ENCODE data around the gene NPC2. TPM values are rescaled to one million over a fixed set of nuclear protein-coding genes. Genes with fewer than 3 reads are reported as not detected.
A peak's percentile ranks its signal among the peaks of the same experiment; 100 is the strongest.

Gene NPC2
- total RNA-seq, 1 donor from 2014 or later, result 258 TPM

DNA sequence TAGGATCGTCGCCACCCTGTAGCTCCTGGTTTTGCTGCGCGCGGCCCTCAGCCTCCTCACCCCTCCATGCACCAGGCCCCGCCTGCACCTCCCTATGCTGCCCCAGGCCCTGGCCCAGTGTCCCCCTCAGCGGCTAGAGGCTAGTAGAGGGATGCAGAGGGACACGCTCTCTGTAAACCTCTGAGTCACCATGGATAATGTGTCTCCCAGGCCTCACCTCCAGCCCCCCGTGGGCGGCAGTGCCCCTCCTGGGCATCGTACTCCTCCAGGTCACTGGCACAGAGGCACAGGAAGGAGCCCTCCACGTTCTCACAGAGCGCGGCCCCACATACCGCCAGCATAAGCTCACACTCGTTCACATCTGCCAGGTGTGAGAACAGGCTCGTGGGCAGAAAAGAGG lies 12.7 kb upstream of the NPC2 start:
- intact Hi-C loops (cut with DNase I), result no loop called here
- no peak for ATAC-seq
- DNase-seq (ENCODE audit: low spot score), result no peak

DNA sequence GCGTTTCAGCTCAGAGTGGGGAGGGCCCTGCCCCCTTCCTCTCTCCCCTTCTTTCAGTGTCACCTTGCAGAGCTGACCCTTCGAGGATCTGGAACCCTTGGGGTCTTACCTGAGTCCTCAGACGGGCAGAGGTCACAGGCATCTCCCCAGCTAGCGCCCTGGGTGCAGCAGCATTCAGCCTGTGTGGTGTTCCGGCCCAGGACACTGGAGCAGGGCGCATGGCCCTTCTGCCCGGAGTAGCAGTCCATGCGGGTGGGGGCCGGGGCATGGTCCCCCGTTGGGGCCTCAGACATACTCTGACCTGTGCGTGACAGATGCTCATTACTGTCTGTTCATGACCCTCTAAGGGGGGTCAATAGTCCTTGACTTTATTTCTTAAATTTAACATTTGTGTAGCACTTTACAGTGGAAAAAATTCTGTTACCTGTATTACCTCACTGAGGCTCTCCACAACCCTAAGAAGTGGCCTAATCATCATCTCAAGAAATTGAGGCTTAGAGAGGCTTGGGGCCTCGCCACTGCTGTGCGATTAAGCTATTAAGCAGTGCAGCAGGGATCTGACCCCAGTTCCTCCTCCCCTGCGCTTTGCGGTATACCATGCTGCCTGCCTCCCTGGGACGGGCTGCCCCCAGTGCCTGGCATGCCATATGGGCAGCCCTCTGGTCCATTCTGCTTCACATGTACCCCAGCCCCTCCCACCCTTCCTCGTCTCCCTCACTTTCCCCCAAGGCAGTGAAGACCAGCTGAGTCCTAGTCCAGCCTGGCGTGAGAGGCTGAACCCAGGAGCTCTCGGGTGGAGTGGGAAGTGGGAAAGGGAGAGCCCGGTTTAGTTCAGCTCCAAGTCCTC lies 12.0 kb upstream of the NPC2 start:
- DNase-seq (ENCODE audit: low spot score) (no peak), ATAC-seq (no peak)
- intact Hi-C loops (cut with DNase I), result loop anchor here (5.0 kb wide), 1 partner anchor 107 kb away; the partner anchor contains the start of gene LTBP2

DNA sequence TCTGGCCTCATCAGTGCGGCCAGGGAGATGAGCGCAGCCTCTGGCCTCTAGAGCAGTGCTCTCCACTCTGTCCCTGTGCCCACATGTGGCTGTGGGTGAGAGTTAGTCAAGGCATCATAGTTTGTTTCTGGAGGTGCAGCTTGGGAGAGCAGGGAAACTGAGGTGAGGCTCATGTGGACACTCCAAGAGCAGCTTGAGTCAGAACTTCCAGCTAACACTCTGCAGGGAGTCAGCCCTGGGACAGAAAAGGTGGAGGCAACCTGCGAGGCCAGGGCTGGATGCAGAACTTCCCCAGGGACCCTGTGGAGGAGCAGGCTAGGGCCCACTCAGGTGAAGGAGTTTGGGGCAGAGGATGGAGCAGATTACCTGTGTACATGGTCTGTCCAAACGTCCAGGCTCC lies 11.3 kb upstream of the NPC2 start:
- ATAC-seq (no peak), DNase-seq (ENCODE audit: low spot score) (no peak)
- intact Hi-C loops (cut with DNase I), result loop anchor here (5.0 kb wide), 1 partner anchor 108 kb away; the partner anchor contains the start of gene LTBP2

DNA sequence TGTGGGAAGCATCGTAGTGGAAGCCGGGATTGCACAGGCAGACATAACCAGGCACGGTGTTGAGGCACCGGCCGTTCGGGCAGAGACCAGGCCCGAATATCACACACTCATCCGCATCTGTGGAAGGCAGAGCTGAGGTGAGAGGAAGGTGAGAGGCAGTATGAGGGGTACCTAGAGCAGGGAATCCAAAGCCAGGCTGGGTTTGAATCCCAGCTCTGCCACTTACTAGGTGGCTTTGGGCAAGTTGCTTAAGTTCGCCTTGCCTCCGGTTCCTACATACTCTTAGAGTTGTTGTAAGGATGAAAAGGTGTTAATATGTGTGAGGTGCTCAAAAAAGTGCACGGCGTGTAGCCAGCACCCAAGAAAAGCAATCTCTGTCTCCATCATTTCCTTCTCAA lies 10.8 kb upstream of the NPC2 start:
- no peak for DNase-seq (ENCODE audit: low spot score)
- intact Hi-C loops (cut with DNase I), result loop anchor here (5.0 kb wide), 1 partner anchor 108 kb away; the partner anchor contains the start of gene LTBP2
- ATAC-seq, result no peak

- ATAC-seq (no peak), DNase-seq (ENCODE audit: low spot score) (no peak)
- intact Hi-C loops (cut with DNase I), result loop anchor here (5.0 kb wide), 1 partner anchor 109 kb away; the partner anchor contains the start of gene LTBP2
Observed at GRCh38 chr14:74503291-74503937, 10.3 kb upstream of the NPC2 start.

DNA sequence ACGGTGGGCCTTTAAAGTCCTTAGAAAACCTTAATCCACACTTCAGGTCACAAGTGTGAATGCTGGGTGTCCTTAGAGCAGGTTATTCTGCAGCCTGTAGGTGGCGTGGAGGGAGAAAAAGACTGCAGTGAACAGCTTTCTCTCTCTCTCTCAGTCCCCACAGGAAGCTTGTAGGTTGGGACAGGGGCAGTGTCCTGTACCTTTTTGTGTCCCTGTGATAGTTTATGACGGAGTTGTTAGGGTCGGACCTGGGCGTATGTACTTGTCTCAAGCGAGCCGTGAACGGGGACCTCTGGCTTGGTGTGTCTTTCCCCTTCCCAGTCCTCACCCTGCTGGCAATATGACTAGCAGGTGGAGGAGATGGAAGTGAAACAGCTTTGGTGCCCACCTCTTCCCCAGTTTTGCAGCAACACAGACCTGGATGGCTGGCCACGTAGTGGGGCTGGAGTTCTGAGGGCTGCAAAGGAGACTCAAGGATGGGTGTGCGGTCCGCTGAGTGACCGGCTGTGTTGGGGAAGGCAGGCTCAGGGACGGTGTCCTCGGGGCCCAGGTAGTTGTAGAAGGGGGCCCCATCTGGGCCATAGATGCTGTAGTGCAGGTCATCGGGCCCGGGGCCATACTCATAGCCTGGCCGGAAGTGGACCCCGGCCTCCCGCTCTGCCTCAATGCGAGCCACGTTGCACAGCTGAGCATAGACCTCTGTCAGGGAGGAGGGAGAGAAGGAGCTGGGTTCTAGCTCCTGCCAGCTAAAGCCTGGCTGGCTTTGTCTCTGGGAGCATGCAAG lies 9.3 kb upstream of the NPC2 start:
- peak; percentile 56 for ATAC-seq
- no peak for DNase-seq (ENCODE audit: low spot score)
- intact Hi-C loops (cut with DNase I), result loop anchor here (5.0 kb wide), 1 partner anchor 110 kb away; the partner anchor contains the start of gene LTBP2

GRCh38 chr14:74501691-74502090 lies 8.6 kb upstream of the NPC2 start:
- DNase-seq (ENCODE audit: low spot score) (no peak), ATAC-seq (no peak)
- intact Hi-C loops (cut with DNase I), result loop anchor here (5.0 kb wide), 1 partner anchor 111 kb away; the partner anchor contains the start of gene LTBP2

GRCh38 chr14:74501135-74501614 lies 8.1 kb upstream of the NPC2 start:
- ATAC-seq, result peak; percentile 81
- DNase-seq (ENCODE audit: low spot score), result peak; percentile 89
- intact Hi-C loops (cut with DNase I), result loop anchor here (5.0 kb wide), 1 partner anchor 111 kb away; the partner anchor contains the start of gene LTBP2

GRCh38 chr14:74500417-74501134 lies 7.5 kb upstream of the NPC2 start:
- DNase-seq (ENCODE audit: low spot score) (no peak), ATAC-seq (no peak)
- intact Hi-C loops (cut with DNase I), result loop anchor here (5.0 kb wide), 1 partner anchor 112 kb away; the partner anchor contains the start of gene LTBP2

- ATAC-seq (no peak), DNase-seq (ENCODE audit: low spot score) (no peak)
- intact Hi-C loops (cut with DNase I), result no loop called here
Observed at GRCh38 chr14:74495356-74495755, 2.3 kb upstream of the NPC2 start.

DNA sequence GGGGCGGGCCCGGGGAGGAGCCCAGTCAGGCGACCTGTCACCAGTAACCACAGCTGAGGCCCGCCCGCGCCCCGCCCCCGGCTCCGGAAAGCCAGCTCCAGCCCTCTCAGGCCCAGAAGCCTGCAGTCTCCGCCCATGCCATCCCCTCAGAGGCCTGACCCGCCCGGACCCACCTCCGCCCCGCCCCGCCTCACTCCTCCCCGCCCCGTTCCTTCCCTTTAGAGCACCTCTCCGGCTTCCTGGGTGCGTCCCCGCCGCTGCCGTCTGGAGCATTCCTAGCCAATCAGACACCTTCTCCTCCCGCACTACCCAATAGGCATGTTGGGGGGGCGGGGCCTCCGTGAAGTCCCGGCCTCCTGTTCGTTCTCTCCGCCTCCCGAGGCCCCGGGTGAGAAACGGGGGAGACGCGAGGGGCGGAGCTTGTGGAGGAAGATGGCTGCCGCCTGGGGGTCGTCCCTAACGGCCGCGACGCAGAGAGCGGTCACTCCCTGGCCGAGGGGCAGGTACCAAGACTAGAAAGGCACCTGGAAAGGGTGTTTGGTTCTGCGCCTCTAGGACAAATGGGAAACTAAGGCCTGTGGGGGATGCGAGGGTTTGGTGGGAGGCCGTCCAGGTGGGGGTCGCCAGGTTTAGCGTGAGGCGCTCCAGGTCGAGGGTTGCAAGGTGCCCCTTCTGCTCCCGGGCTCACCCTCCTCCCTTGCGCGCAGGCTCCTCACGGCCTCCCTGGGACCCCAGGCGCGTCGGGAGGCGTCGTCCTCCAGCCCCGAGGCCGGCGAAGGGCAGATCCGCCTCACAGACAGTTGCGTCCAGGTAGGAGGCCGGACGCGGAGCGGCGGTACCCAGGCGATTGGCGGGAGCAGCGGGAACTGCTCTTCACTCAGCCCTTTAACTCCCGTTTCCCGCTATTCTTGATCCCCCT lies 497 bp upstream of the NPC2 start, which contains the start of gene ISCA2:
TSS of gene ISCA2 (plus strand) at position 423 of the 919 bp plus-strand sequence. CDS start at position 433, 10 bp downstream.
- ATAC-seq (peak; percentile 97), DNase-seq (ENCODE audit: low spot score) (peak; percentile 100)
- intact Hi-C loops (cut with DNase I), result no loop called here

DNA sequence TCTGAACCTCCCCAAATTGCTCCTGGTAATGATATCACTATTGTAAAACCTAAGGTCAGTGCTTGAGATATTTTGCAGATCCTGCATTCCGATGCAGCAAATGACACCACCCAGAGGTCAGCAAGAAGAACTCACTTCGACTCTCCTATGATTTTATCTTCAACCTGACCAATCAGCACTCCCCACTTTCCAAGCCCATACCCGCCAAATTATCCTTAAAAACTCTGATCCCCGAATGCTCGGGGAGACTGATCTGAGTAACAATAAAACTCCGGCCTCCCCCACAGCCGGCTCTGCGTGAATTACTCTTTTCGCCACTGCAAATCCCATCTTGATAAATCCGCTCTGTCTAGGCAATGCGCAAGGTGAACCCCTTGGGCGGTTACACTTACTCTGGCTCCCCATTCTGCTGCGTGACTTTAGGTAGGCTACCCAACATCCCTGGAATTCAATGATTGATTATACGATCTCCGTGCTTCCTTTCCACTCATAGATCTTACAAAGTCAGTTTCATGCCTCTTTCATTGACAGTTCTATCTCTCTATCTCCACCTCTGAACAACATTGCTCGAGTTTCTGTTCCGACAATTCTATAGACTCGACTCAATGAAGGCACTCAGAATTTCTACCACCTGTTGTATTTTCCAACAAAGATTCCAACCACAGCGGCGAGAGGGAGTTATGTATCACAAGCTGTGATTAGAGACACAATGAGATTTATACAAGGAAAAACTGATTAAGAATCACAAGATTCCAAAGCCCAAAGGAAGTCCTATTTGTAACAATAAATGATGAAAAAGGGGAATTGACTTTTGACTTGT lies 939 bp downstream of the NPC2 start:
- intact Hi-C loops (cut with DNase I), result no loop called here
- no peak for ATAC-seq
- DNase-seq (ENCODE audit: low spot score), result no peak

- intact Hi-C loops (cut with DNase I), result no loop called here
- DNase-seq (ENCODE audit: low spot score), result no peak
- ATAC-seq, result no peak
Observed at GRCh38 chr14:74490486-74490885, 2.6 kb downstream of the NPC2 start.

GRCh38 chr14:74488786-74489397 lies 4.2 kb downstream of the NPC2 start:
- ATAC-seq (no peak), DNase-seq (ENCODE audit: low spot score) (no peak)
- intact Hi-C loops (cut with DNase I), result loop anchor here (10.0 kb wide), 1 partner anchor 124 kb away; no protein-coding TSS in a partner anchor

- no peak for ATAC-seq
- DNase-seq (ENCODE audit: low spot score), result no peak
- intact Hi-C loops (cut with DNase I), result loop anchor here (10.0 kb wide), 1 partner anchor 121 kb away; no protein-coding TSS in a partner anchor
Observed at GRCh38 chr14:74486164-74486563, 6.9 kb downstream of the NPC2 start.

- intact Hi-C loops (cut with DNase I), result loop anchor here (10.0 kb wide), 1 partner anchor 119 kb away; no protein-coding TSS in a partner anchor
- ATAC-seq (no peak), DNase-seq (ENCODE audit: low spot score) (no peak)
Observed at GRCh38 chr14:74483321-74483720, 9.8 kb downstream of the NPC2 start.
